OCI-LY3 (cell line): Measurements from ENCODE around the gene CIPC.

Experiments used
- H2AFZ ChIP-seq: fragments of 200-600, 300-600 bp; shearing (Covaris generic); 2 replicates; pipeline ENCODE4 v1.6.0; 2014; ENCODE audit warnings: antibody characterized with exemption, low read depth, low read length
- H3K27ac ChIP-seq: fragments of 200-600, 300-600 bp; sonication (generic); 2 replicates; pipeline ENCODE4 v1.5.1; 2014; ENCODE audit warnings: mild to moderate bottlenecking, low read length, moderate library complexity, mixed read lengths
- H3K27me3 ChIP-seq: fragments of 200-600, 300-600 bp; sonication (generic); 2 replicates; pipeline ENCODE4 v1.6.1; 2014; ENCODE audit warnings: low read depth, low read length, mixed read lengths
- H3K36me3 ChIP-seq: fragments of 200-600, 300-600 bp; sonication (generic); replicated peaks from 2 replicates; pipeline ENCODE3; 2014; ENCODE audit warnings: low read depth, low read length, mixed read lengths
- H3K4me1 ChIP-seq: fragments of 300-600, 200-600 bp; sonication (generic); 2 replicates; pipeline ENCODE4 v1.6.1; 2014; ENCODE audit warnings: low read length, mixed read lengths
- H3K4me2 ChIP-seq: fragments of 200-600, 300-600 bp; sonication (generic); 2 replicates; pipeline ENCODE4 v1.6.1; 2014; ENCODE audit warnings: low read length, mixed read lengths
- H3K4me3 ChIP-seq: fragments of 300-600, 200-600 bp; sonication (generic); 2 replicates; pipeline ENCODE4 v1.5.1; 2014; ENCODE audit warnings: antibody characterized with exemption, mild to moderate bottlenecking, low read length, moderate library complexity
- H3K79me2 ChIP-seq: fragments of 300-600, 200-600 bp; shearing (Covaris generic); 2 replicates; pipeline ENCODE4 v1.6.1; 2014; ENCODE audit warnings: mild to moderate bottlenecking, low read length, mixed read lengths
- H3K9ac ChIP-seq: fragments of 300-600, 200-600 bp; shearing (Covaris generic); 2 replicates; pipeline ENCODE4 v1.6.0; 2014; ENCODE audit warnings: mild to moderate bottlenecking, low read length, moderate library complexity
- H3K9me3 ChIP-seq: fragments of 200-600, 300-600 bp; shearing (Covaris generic); 2 replicates; pipeline ENCODE4 v1.6.1; 2014; ENCODE audit warnings: low read length, mixed read lengths; ENCODE audit not compliant: insufficient read depth
- H4K20me1 ChIP-seq: fragments of 200-600, 300-600 bp; sonication (generic); 2 replicates; pipeline ENCODE4 v1.6.1; 2016; ENCODE audit warnings: low read length, mixed read lengths; ENCODE audit not compliant: insufficient read depth
- EZH2phosphoT487 ChIP-seq: fragments of 200-600 bp; shearing (Covaris generic); IDR thresholded peaks from 2 replicates; pipeline ENCODE4 v1.6.1; 2018; ENCODE audit warnings: antibody characterized with exemption, mixed run types, low read depth
- TF ChIP-seq, protein P1 (sequence below): fragments of 200-600, 300-600 bp; sonication (generic); IDR thresholded peaks from 2 replicates; pipeline ENCODE4 v1.5.1; 2014; ENCODE audit warnings: antibody characterized with exemption, low read length, low read depth

The CIPC gene

DNA sequence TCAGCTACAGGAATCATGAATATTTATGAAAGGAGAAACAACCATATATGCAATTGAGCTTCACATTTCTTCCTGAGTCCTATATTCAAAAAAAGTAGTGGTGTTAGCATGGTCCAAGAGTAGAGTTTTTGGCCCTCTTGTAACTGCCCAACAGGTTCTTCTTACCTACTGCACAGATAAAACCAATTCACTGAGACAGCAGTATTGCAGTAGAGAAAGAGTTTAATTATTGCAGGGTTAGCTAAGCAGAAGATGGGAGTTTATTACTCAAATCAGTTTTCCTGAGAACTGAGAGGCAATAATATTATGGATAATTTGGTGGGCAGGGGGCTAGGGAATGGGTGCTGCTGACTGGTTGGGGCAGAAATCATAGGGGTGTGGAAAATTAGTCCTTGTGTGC, 6.5 kb upstream of the CIPC start:
- TF ChIP-seq, protein P1, sequence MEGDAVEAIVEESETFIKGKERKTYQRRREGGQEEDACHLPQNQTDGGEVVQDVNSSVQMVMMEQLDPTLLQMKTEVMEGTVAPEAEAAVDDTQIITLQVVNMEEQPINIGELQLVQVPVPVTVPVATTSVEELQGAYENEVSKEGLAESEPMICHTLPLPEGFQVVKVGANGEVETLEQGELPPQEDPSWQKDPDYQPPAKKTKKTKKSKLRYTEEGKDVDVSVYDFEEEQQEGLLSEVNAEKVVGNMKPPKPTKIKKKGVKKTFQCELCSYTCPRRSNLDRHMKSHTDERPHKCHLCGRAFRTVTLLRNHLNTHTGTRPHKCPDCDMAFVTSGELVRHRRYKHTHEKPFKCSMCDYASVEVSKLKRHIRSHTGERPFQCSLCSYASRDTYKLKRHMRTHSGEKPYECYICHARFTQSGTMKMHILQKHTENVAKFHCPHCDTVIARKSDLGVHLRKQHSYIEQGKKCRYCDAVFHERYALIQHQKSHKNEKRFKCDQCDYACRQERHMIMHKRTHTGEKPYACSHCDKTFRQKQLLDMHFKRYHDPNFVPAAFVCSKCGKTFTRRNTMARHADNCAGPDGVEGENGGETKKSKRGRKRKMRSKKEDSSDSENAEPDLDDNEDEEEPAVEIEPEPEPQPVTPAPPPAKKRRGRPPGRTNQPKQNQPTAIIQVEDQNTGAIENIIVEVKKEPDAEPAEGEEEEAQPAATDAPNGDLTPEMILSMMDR: no peak
- no peak for TF ChIP-seq EZH2phosphoT487
- Histone ChIP-seq H4K20me1 (no peaks in the 10 kb centered on the region), H2AFZ (no peak overlapping the region), H3K4me3 (no peak overlapping the region), H3K27ac (no peak overlapping the region), H3K27me3 (0 out of 2 replicates have a peak, but pooled peaks cover 3% of the 10 kb centered on the region), H3K79me2 (peaks cover 7% of the 10 kb centered on the region), H3K4me1 (peaks cover 7% of the 10 kb centered on the region), H3K4me2 (no peak overlapping the region), H3K9ac (no peak overlapping the region), H3K36me3 (peaks cover 6% of the 10 kb centered on the region), H3K9me3 (peaks cover 14% of the 10 kb centered on the region)

DNA sequence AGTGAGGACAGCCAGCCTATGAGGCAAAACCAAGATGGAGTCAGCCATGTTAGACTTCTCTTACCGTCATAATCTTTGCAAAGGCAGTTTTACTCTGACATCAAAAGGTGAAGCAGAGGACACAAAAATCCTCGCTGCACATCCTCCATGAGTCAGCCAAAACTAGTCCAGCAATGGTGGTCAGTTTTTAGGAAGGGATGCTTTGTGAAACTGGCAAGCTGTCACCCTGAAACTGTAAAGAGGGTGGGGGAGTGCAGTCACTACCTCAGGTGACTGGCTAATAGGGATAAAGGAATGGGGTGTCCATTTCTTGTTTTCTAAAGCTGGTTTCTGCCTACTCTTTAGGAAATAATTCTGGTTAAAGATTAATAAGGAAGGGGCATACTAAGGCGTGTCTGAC, 5.4 kb upstream of the CIPC start:
- Histone ChIP-seq H3K27ac (no peak overlapping the region), H3K9me3 (peaks cover 14% of the 10 kb centered on the region), H4K20me1 (no peaks in the 10 kb centered on the region), H3K79me2 (peaks cover 18% of the 10 kb centered on the region), H3K36me3 (peaks cover 6% of the 10 kb centered on the region), H3K9ac (no peak overlapping the region), H3K27me3 (0 out of 2 replicates have a peak, but pooled peaks cover 3% of the 10 kb centered on the region), H3K4me2 (no peak overlapping the region), H3K4me3 (no peak overlapping the region), H3K4me1 (peaks cover 13% of the 10 kb centered on the region), H2AFZ (no peak overlapping the region)
- TF ChIP-seq EZH2phosphoT487: no peak
- TF ChIP-seq, protein P1: no peak

DNA sequence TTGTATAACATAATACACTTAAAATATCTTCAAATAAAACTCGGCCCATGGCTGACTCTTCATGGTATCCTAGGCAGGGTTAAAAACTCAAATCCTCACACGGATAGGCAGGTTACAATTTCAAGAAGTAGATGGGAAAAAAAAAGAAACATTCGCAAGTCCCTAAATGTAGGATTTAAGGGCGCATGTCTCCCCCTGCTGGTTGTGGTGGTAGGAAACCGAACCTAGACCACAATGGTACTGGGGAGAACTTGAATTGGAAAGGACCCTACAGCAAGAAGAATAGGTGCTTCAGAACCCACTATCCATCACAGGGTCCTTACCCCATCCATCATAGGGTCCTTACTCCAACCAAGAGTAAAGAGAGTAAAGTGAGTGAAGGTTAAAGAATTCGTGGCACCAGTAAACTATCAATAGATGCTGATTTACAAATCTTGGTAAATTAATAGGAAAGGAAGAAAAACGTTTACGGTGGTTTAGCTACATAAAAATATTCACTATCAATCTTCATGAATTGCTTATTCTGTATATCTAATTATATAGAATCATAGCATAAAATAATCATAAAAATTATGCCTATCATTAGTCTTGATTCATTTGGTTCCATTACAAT, 3.3 kb upstream of the CIPC start:
- peak overlapping the region; percentile 66 for H3K4me2 ChIP-seq
- H3K4me3 ChIP-seq: peak overlapping the region; percentile 34; the same call in 1 of the 2 replicates
- H3K27ac ChIP-seq: no peak overlapping the region
- H3K9ac ChIP-seq: no peak overlapping the region
- H2AFZ ChIP-seq: no peak overlapping the region
- peaks cover 22% of the 10 kb centered on the region for H3K4me1 ChIP-seq
- H3K9me3 ChIP-seq: peaks cover 14% of the 10 kb centered on the region
- H4K20me1 ChIP-seq: no peaks in the 10 kb centered on the region
- no peaks in the 10 kb centered on the region for H3K27me3 ChIP-seq
- peaks cover 6% of the 10 kb centered on the region for H3K36me3 ChIP-seq
- H3K79me2 ChIP-seq: peaks cover 35% of the 10 kb centered on the region
- no peak for TF ChIP-seq EZH2phosphoT487
- TF ChIP-seq, protein P1: peak; percentile 90

DNA sequence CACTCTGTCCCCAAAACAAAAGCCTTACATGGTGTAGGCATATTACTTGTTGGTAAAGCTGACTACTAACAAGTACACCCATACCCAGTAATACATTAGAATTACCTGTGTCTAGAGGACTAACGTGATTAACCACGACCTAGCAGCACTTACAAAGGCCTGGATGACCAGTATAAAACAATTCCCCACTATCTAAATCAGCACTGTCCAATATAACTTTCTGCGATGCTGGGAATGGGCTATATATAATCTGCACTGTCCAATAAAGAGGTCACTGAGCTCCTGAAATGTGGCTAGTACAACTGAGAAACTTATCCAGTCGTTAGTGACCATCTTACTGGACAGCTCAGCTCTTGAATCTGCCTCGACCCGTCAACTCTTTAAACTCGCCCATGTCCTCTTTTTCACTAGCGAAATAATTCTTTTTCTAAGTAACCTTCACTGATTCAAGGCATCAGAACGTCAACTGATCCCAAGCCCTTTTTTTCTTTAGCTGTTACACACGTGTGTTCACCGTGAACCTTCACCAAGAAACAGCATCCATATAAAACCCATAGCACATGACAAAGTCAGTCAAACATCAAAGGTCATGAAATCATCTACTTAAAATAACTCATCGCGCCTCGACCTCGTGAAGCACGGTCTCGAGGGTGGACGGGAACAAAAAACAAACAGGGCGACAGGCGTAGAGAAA, 905 bp upstream of the CIPC start:
- H3K79me2 ChIP-seq: peaks cover 59% of the 10 kb centered on the region
- H2AFZ ChIP-seq: 0 out of 2 replicates have a peak overlapping the region, but pooled peaks have one; percentile 42
- H3K27me3 ChIP-seq: no peaks in the 10 kb centered on the region
- no peaks in the 10 kb centered on the region for H3K36me3 ChIP-seq
- H3K4me1 ChIP-seq: peaks cover 39% of the 10 kb centered on the region
- peak overlapping the region; percentile 95 for H3K9ac ChIP-seq
- no peaks in the 10 kb centered on the region for H3K9me3 ChIP-seq
- H4K20me1 ChIP-seq: no peaks in the 10 kb centered on the region
- peak overlapping the region; percentile 98 for H3K4me2 ChIP-seq
- H3K4me3 ChIP-seq: peak overlapping the region; percentile 94
- no peak for TF ChIP-seq EZH2phosphoT487
- TF ChIP-seq, protein P1: no peak
- H3K27ac ChIP-seq: peak overlapping the region; percentile 86
